ENCODE data around the gene ARHGAP26. TPM values are rescaled to one million over a fixed set of nuclear protein-coding genes. Genes with fewer than 3 reads are reported as not detected.

Gene ARHGAP26
- total and polyA plus RNA-seq, 2 experiments from 2014 or later, result 9.5 to 16.8 TPM

DNA sequence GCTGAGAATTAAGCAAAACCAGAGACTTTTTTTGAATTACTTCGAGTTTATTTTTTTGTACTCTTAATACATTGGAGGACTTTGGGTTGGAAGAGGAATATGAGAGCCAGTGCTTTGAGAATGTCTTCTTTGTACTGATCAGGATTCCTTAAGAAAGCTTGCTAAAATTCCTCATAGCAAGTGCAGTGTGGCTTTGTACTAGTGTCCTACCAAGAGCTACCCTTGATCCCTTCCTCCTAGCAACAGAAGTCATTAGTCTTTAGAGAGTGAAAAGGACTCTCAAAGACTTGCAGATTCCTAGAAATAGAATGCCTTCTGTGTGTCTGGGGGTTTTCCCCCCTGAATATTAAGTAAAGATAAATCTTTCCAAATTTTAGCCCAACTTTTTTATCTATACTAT is 276.1 kb downstream of the ARHGAP26 start:
- Histone ChIP-seq H3K4me3 (no peak overlapping the region), H3K27me3 (ENCODE audit: insufficient read depth) (no peaks in the 10 kb centered on the region), H3K9me2 (ENCODE audit: insufficient read depth) (no peaks in the 10 kb centered on the region), H3K36me3 (ENCODE audit: insufficient read depth) (no peaks in the 10 kb centered on the region), H2AFZ (no peak overlapping the region), H3K4me1 (ENCODE audit: insufficient read depth) (peaks cover 22% of the 10 kb centered on the region), H3K79me2 (replicated peaks; ENCODE audit: insufficient read depth) (no peaks in the 10 kb centered on the region), H3F3A (replicated peaks; ENCODE audit: low read depth) (no peaks in the 10 kb centered on the region), H4K20me1 (replicated peaks; ENCODE audit: insufficient read depth) (no peaks in the 10 kb centered on the region), H3K27ac (ENCODE audit: low read depth) (no peak overlapping the region), H3K4me2 (no peak overlapping the region)
- TF ChIP-seq, protein P1, sequence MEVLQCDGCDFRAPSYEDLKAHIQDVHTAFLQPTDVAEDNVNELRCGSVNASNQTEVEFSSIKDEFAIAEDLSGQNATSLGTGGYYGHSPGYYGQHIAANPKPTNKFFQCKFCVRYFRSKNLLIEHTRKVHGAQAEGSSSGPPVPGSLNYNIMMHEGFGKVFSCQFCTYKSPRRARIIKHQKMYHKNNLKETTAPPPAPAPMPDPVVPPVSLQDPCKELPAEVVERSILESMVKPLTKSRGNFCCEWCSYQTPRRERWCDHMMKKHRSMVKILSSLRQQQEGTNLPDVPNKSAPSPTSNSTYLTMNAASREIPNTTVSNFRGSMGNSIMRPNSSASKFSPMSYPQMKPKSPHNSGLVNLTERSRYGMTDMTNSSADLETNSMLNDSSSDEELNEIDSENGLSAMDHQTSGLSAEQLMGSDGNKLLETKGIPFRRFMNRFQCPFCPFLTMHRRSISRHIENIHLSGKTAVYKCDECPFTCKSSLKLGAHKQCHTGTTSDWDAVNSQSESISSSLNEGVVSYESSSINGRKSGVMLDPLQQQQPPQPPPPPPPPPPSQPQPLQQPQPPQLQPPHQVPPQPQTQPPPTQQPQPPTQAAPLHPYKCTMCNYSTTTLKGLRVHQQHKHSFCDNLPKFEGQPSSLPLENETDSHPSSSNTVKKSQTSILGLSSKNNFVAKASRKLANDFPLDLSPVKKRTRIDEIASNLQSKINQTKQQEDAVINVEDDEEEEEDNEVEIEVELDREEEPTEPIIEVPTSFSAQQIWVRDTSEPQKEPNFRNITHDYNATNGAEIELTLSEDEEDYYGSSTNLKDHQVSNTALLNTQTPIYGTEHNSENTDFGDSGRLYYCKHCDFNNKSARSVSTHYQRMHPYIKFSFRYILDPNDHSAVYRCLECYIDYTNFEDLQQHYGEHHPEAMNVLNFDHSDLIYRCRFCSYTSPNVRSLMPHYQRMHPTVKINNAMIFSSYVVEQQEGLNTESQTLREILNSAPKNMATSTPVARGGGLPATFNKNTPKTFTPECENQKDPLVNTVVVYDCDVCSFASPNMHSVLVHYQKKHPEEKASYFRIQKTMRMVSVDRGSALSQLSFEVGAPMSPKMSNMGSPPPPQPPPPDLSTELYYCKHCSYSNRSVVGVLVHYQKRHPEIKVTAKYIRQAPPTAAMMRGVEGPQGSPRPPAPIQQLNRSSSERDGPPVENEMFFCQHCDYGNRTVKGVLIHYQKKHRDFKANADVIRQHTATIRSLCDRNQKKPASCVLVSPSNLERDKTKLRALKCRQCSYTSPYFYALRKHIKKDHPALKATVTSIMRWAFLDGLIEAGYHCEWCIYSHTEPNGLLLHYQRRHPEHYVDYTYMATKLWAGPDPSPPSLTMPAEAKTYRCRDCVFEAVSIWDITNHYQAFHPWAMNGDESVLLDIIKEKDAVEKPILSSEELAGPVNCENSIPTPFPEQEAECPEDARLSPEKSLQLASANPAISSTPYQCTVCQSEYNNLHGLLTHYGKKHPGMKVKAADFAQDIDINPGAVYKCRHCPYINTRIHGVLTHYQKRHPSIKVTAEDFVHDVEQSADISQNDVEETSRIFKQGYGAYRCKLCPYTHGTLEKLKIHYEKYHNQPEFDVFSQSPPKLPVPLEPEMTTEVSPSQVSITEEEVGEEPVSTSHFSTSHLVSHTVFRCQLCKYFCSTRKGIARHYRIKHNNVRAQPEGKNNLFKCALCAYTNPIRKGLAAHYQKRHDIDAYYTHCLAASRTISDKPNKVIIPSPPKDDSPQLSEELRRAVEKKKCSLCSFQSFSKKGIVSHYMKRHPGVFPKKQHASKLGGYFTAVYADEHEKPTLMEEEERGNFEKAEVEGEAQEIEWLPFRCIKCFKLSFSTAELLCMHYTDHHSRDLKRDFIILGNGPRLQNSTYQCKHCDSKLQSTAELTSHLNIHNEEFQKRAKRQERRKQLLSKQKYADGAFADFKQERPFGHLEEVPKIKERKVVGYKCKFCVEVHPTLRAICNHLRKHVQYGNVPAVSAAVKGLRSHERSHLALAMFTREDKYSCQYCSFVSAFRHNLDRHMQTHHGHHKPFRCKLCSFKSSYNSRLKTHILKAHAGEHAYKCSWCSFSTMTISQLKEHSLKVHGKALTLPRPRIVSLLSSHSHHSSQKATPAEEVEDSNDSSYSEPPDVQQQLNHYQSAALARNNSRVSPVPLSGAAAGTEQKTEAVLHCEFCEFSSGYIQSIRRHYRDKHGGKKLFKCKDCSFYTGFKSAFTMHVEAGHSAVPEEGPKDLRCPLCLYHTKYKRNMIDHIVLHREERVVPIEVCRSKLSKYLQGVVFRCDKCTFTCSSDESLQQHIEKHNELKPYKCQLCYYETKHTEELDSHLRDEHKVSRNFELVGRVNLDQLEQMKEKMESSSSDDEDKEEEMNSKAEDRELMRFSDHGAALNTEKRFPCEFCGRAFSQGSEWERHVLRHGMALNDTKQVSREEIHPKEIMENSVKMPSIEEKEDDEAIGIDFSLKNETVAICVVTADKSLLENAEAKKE (CRISPR knock-in tag; IDR thresholded peaks at IDR 0.05), result no peak
- TF ChIP-seq STAT1 (IDR thresholded peaks at IDR 0.05; ENCODE audit: unreplicated experiment) (no peak), POLR2AphosphoS5 (IDR thresholded peaks at IDR 0.05; ENCODE audit: low read depth) (no peak), CREB1 (CRISPR knock-in tag; IDR thresholded peaks at IDR 0.05; ENCODE audit: low read depth) (no peak)
- TF ChIP-seq, protein P2, sequence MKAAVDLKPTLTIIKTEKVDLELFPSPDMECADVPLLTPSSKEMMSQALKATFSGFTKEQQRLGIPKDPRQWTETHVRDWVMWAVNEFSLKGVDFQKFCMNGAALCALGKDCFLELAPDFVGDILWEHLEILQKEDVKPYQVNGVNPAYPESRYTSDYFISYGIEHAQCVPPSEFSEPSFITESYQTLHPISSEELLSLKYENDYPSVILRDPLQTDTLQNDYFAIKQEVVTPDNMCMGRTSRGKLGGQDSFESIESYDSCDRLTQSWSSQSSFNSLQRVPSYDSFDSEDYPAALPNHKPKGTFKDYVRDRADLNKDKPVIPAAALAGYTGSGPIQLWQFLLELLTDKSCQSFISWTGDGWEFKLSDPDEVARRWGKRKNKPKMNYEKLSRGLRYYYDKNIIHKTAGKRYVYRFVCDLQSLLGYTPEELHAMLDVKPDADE (IDR thresholded peaks at IDR 0.05), result no peak
- TF ChIP-seq, protein P3, sequence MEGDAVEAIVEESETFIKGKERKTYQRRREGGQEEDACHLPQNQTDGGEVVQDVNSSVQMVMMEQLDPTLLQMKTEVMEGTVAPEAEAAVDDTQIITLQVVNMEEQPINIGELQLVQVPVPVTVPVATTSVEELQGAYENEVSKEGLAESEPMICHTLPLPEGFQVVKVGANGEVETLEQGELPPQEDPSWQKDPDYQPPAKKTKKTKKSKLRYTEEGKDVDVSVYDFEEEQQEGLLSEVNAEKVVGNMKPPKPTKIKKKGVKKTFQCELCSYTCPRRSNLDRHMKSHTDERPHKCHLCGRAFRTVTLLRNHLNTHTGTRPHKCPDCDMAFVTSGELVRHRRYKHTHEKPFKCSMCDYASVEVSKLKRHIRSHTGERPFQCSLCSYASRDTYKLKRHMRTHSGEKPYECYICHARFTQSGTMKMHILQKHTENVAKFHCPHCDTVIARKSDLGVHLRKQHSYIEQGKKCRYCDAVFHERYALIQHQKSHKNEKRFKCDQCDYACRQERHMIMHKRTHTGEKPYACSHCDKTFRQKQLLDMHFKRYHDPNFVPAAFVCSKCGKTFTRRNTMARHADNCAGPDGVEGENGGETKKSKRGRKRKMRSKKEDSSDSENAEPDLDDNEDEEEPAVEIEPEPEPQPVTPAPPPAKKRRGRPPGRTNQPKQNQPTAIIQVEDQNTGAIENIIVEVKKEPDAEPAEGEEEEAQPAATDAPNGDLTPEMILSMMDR (conservative IDR thresholded peaks at IDR 0.05; ENCODE audit: low read depth in 2 of 2), result no peak
- Mint-ChIP-seq H3K4me1 (peaks cover 23% of the 10 kb centered on the region), H3K27ac (no peak overlapping the region), H3K36me3 (ENCODE audit: low read depth) (peaks cover 19% of the 10 kb centered on the region; the same call in 2 of the 3 replicates), H3K9me3 (no peaks in the 10 kb centered on the region), H3K4me3 (no peak overlapping the region), H3K27me3 (ENCODE audit: insufficient read depth, low read depth, poor library complexity) (peaks cover 1% of the 10 kb centered on the region)
- no peak for DNase-seq (ENCODE audit: low spot score)
- ATAC-seq, result no peak

All from GM23338 (cell line).